ENCODE data around the gene SPTLC2. TPM values are rescaled to one million over a fixed set of nuclear protein-coding genes. Genes with fewer than 3 reads are reported as not detected.

SPTLC2 gene
- total and polyA plus RNA-seq, 2 of the 13 experiments (the other 11 are each of a cell fraction or from before 2014, with no cell fraction given), result 17.4 to 17.5 TPM

DNA sequence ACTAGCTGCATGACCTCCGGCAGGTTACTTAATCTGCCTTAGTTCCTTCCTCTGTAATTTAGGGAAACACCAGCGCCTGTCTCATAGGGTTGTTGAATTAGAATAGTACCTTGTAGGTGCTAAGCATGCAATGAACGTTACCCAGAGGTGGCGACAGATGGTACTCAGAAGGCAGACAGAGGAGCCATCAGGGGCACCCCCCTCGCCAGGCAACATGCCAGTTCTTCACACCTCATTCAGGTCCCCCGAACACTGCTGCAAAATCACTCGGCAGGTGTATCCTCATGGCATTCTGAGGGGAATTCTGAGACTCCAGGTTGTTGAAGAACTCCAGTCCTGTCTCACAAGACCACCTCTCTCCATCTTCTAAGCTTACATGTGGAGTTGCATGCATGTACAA, 127.9 kb downstream of the SPTLC2 start:
- FAIRE-seq, result no peak
- no peak overlapping the region for H3K4me2 ChIP-seq (ENCODE audit: low read depth, low read length)
- no TSS peak for BruUV-seq (replicated peaks)
- in situ Hi-C loops (cut with HindIII; ENCODE audit: extremely low pct_ligation_motif_present, low pct_unique_long_range_greater_than_20kb) (no loop called here), intact Hi-C loops (cut with micrococcal nuclease; ENCODE audit: unreplicated experiment) (no loop called here)
- no peak overlapping the region for H2AFZ ChIP-seq (ENCODE audit: low read length)
- H3K4me1 ChIP-seq (ENCODE audit: insufficient read depth, low read length), result no peaks in the 10 kb centered on the region
- no peaks in the 10 kb centered on the region for H3K27me3 ChIP-seq (ENCODE audit: control insufficient read depth in 1 of 2, insufficient read depth in 2 of 2, low read length in 2 of 2)
- peaks cover 20 to 21% of the 10 kb centered on the region in 2 experiments for H3K36me3 ChIP-seq (replicated peaks in 1 of 2; ENCODE audit: control insufficient read depth in 1 of 2, insufficient read depth in 2 of 2, low read length in 2 of 2)
- TF ChIP-seq FLYWCH1 (CRISPR knock-in tag; IDR thresholded peaks at IDR 0.05) (no peak), FOXK1 (CRISPR knock-in tag; IDR thresholded peaks at IDR 0.05; ENCODE audit: borderline replicate concordance, low read depth) (no peak), ZNF34 (CRISPR knock-in tag; IDR thresholded peaks at IDR 0.05; ENCODE audit: borderline replicate concordance) (no peak), RARG (CRISPR knock-in tag; IDR thresholded peaks at IDR 0.05; ENCODE audit: low read depth) (no peak), AKAP8 (CRISPR knock-in tag; IDR thresholded peaks at IDR 0.05) (no peak), ZZZ3 (CRISPR knock-in tag; IDR thresholded peaks at IDR 0.05; ENCODE audit: borderline replicate concordance) (no peak), NR3C1 (CRISPR knock-in tag; IDR thresholded peaks at IDR 0.05) (no peak), RFXANK (CRISPR knock-in tag; IDR thresholded peaks at IDR 0.05) (no peak), ZNF350 (CRISPR knock-in tag; IDR thresholded peaks at IDR 0.05; ENCODE audit: borderline replicate concordance, low read depth) (no peak), SRF (IDR thresholded peaks at IDR 0.05; ENCODE audit: low read depth, low read length) (no peak), HDAC1 (CRISPR knock-in tag; IDR thresholded peaks at IDR 0.05) (no peak), NCOA2 (CRISPR knock-in tag; IDR thresholded peaks at IDR 0.05) (no peak), MED8 (CRISPR knock-in tag; IDR thresholded peaks at IDR 0.05; ENCODE audit: insufficient replicate concordance) (no peak), ZNF207 (IDR thresholded peaks at IDR 0.05; ENCODE audit: borderline replicate concordance) (no peak), FOXJ3 (CRISPR knock-in tag; IDR thresholded peaks at IDR 0.05; ENCODE audit: borderline replicate concordance) (no peak), ZFP1 (CRISPR knock-in tag; IDR thresholded peaks at IDR 0.05) (no peak), NR2F1 (CRISPR knock-in tag; IDR thresholded peaks at IDR 0.05) (no peak), ZKSCAN1 (IDR thresholded peaks at IDR 0.05; ENCODE audit: low read length) (no peak)
- TF ChIP-seq, protein P1, sequence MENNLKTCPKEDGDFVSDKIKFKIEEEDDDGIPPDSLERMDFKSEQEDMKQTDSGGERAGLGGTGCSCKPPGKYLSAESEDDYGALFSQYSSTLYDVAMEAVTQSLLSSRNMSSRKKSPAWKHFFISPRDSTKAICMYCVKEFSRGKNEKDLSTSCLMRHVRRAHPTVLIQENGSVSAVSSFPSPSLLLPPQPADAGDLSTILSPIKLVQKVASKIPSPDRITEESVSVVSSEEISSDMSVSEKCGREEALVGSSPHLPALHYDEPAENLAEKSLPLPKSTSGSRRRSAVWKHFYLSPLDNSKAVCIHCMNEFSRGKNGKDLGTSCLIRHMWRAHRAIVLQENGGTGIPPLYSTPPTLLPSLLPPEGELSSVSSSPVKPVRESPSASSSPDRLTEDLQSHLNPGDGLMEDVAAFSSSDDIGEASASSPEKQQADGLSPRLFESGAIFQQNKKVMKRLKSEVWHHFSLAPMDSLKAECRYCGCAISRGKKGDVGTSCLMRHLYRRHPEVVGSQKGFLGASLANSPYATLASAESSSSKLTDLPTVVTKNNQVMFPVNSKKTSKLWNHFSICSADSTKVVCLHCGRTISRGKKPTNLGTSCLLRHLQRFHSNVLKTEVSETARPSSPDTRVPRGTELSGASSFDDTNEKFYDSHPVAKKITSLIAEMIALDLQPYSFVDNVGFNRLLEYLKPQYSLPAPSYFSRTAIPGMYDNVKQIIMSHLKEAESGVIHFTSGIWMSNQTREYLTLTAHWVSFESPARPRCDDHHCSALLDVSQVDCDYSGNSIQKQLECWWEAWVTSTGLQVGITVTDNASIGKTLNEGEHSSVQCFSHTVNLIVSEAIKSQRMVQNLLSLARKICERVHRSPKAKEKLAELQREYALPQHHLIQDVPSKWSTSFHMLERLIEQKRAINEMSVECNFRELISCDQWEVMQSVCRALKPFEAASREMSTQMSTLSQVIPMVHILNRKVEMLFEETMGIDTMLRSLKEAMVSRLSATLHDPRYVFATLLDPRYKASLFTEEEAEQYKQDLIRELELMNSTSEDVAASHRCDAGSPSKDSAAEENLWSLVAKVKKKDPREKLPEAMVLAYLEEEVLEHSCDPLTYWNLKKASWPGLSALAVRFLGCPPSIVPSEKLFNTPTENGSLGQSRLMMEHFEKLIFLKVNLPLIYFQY (CRISPR knock-in tag; IDR thresholded peaks at IDR 0.05; ENCODE audit: borderline replicate concordance), result no peak
- no peak overlapping the region for H3K27ac ChIP-seq (ENCODE audit: extremely low read length, insufficient read depth, low read length)
- peaks cover 7% of the 10 kb centered on the region; the same call in 1 of the 2 replicates for H4K20me1 ChIP-seq (ENCODE audit: insufficient read depth, low read length)
- no peaks in the 10 kb centered on the region for H3K9me3 ChIP-seq (ENCODE audit: low read length)
- ChIA-PET CTCF (ENCODE audit: low intra/inter-chr PET ratio, low total read pairs) (no interaction called here), POLR2A (no interaction called here)
- 100% methylated on average over 3 of the region's 7 CpGs for WGBS (ENCODE audit: low lambda C conversion rate)
- H3K4me3 ChIP-seq (replicated peaks in 1 of 3; ENCODE audit: insufficient read depth in 1 of 3, low read depth in 2 of 3, low read length in 3 of 3), result no peak overlapping the region
- no peak for ATAC-seq
- DNase-seq (ENCODE audit: low spot score), result no peak
- H3K79me2 ChIP-seq (ENCODE audit: insufficient read depth, low read length), result no peaks in the 10 kb centered on the region
- no peak overlapping the region for H3K9ac ChIP-seq (ENCODE audit: insufficient read depth, low read depth, low read length)
